K562 (cell line): ENCODE data around the gene CARM1. TPM values are rescaled to one million over a fixed set of nuclear protein-coding genes. Genes with fewer than 3 reads are reported as not detected.
A peak's percentile ranks its signal among the peaks of the same experiment; 100 is the strongest.

ENCODE experiments used
- BDP1 ChIP-seq: IDR thresholded peaks from 3 replicates; pipeline ENCODE4 v1.6.1; 2011; ENCODE audit not compliant: insufficient read length, insufficient read depth
- CHAMP1 ChIP-seq: fragments of 450-650 bp; IDR thresholded peaks from 2 replicates; pipeline ENCODE4 v1.6.1; 2016; ENCODE audit warnings: mild to moderate bottlenecking
- CHD1 ChIP-seq: fragments of 200-600 bp; sonication (generic); IDR thresholded peaks from one replicate; pipeline ENCODE4 v1.6.1; 2012; ENCODE audit warnings: mild to moderate bottlenecking, moderate library complexity, low read length, inconsistent platforms
- IFI16 ChIP-seq: fragments of 250-450 bp; sonication (Bioruptor Pico); IDR thresholded peaks from 2 replicates; pipeline ENCODE4 v2.1.2; 2022; ENCODE audit warnings: mild to moderate bottlenecking, inconsistent platforms
- MTA3 ChIP-seq: fragments of 450-650 bp; formaldehyde crosslinking; IDR thresholded peaks from 2 replicates; pipeline ENCODE4 v1.6.1; 2017; ENCODE audit warnings: mild to moderate bottlenecking, borderline replicate concordance
- POLR2A ChIP-seq: fragments of 450-650 bp; conservative IDR thresholded peaks from 2 replicates; pipeline ENCODE4 v1.6.1; 2016
- RBBP5 ChIP-seq: fragments of 200-600 bp; sonication (generic); IDR thresholded peaks from 2 replicates; pipeline ENCODE4 v1.6.1; 2012; ENCODE audit warnings: borderline replicate concordance, mild to moderate bottlenecking, low read length, control low read depth, inconsistent platforms; ENCODE audit not compliant: insufficient read depth, poor library complexity, severe bottlenecking
- RREB1 ChIP-seq: fragments of 250-450 bp; sonication (Bioruptor Pico); IDR thresholded peaks from 2 replicates; pipeline ENCODE4 v1.4.0; 2020
- RUNX1 ChIP-seq: sonication (generic); IDR thresholded peaks from 2 replicates; pipeline ENCODE4 v1.6.1; 2016; ENCODE audit warnings: antibody characterized with exemption, low read depth
- SETDB1 ChIP-seq: IDR thresholded peaks from one replicate; pipeline ENCODE4 v1.6.1; 2012; ENCODE audit warnings: low read length, control low read depth, inconsistent platforms
- TEAD1 ChIP-seq, 2 experiments: fragments of 450-650 bp in 1 of 2; sonication (generic) in 1 of 2; formaldehyde crosslinking; IDR thresholded peaks; 2 replicates each; pipeline versions ENCODE4 v1.4.0 to v1.8.0; 2020 to 2022; ENCODE audit warnings: mild to moderate bottlenecking in 2 of 2, missing genetic modification reagents in 1 of 2
- TOE1 ChIP-seq, 2 experiments: fragments of 450-650 bp in 1 of 2; sonication (generic) in 1 of 2; formaldehyde crosslinking in 1 of 2; IDR thresholded peaks; 2 replicates each; pipeline versions ENCODE4 v1.7.1 to v1.8.0; 2016 to 2022; ENCODE audit warnings: borderline replicate concordance in 2 of 2, mild to moderate bottlenecking in 2 of 2, antibody characterized with exemption in 1 of 2, inconsistent platforms in 1 of 2, low read depth in 1 of 2, missing genetic modification reagents in 1 of 2, moderate library complexity in 1 of 2
- USF1 ChIP-seq: sonication (generic); formaldehyde crosslinking; IDR thresholded peaks from 2 replicates; pipeline ENCODE4 v1.9.0; 2022; ENCODE audit warnings: mild to moderate bottlenecking, missing genetic modification reagents
- ZNF121 ChIP-seq: sonication (generic); formaldehyde crosslinking; conservative IDR thresholded peaks from 2 replicates; pipeline ENCODE4 v1.8.0; 2022; ENCODE audit warnings: missing genetic modification reagents
- ZNF253 ChIP-seq: fragments of 250-450 bp; sonication (Bioruptor Pico); conservative IDR thresholded peaks from 2 replicates; pipeline ENCODE4 v1.6.1; 2021; ENCODE audit warnings: mild to moderate bottlenecking
- ZNF354B ChIP-seq: fragments of 250-450 bp; sonication (Bioruptor Pico); IDR thresholded peaks from 2 replicates; pipeline ENCODE4 v1.4.0; 2020
- ZNF583 ChIP-seq: fragments of 250-450 bp; sonication (Bioruptor Pico); IDR thresholded peaks from 2 replicates; pipeline ENCODE4 v1.4.0; 2020
- ZNF586 ChIP-seq: fragments of 450-650 bp; formaldehyde crosslinking; conservative IDR thresholded peaks from 2 replicates; pipeline ENCODE4 v1.4.0; 2020; ENCODE audit warnings: mild to moderate bottlenecking, moderate library complexity
- polyA plus RNA-seq, 8 experiments: library from polyadenylated mRNA; depleted of rRNA in 4 of 8; stranded (reverse) in 5 of 8; unstranded in 3 of 8; fragments of >200 nt; fragmentation: Nextera tagmentation in 2 of 8; fragmentation: Illumina TruSeq in 1 of 8; extraction: Ambion mirVana in 2 of 8; extraction: Trizol in 1 of 8; gene quantifications; 2 replicates each; pipeline versions ENCODE4 v1.2.1 to v1.2.3, GENCODE V29; 2011 to 2014; ENCODE audit warnings: inconsistent platforms in 1 of 8, missing spikeins in 1 of 8
- total RNA-seq, 7 experiments: library from RNA; depleted of rRNA in 6 of 7; stranded (reverse); fragments of >200 nt in 6 of 7; fragmentation: Illumina TruSeq in 2 of 7; extraction: Trizol in 2 of 7; gene quantifications; 2 replicates each; pipeline versions ENCODE4 v1.2.1 to v1.2.3, GENCODE V29; 2011 to 2021; ENCODE audit warnings: low replicate concordance in 1 of 7

Gene CARM1
- total and polyA plus RNA-seq, 9 of the 15 experiments (the other 6 are each of a cell fraction or from before 2014, with no cell fraction given) = 0.36 to 86.0 (median 29.7) TPM

GRCh38 chr19:10835089-10835753 lies 36.1 kb upstream of the CARM1 start (continued):
- TF ChIP-seq RREB1 (no peak), RBBP5 (no peak), ZNF354B (CRISPR knock-in tag) (no peak), IFI16 (no peak), ZNF583 (CRISPR knock-in tag) (0 out of 2 replicates have a peak, but pooled peaks have one; percentile 21), ZNF121 (CRISPR knock-in tag) (no peak), CHAMP1 (no peak), MTA3 (peak; percentile 26; the same call in 1 of the 2 replicates), RUNX1 (0 out of 2 replicates have a peak, but pooled peaks have one; percentile 21), SETDB1 (no peak), USF1 (CRISPR knock-in tag) (peak; percentile 22; the same call in 1 of the 2 replicates), CHD1 (peak; percentile 82), BDP1 (no peak), POLR2A (peak; percentile 57), ZNF253 (CRISPR knock-in tag) (no peak), TOE1 (IDR thresholded peaks at IDR 0.05; ENCODE audit: borderline replicate concordance) (no peak), TOE1 (CRISPR knock-in tag; IDR thresholded peaks at IDR 0.05; ENCODE audit: borderline replicate concordance, low read depth) (0 out of 2 replicates have a peak, but pooled peaks have one; percentile 35), TEAD1 (CRISPR knock-in tag; IDR thresholded peaks at IDR 0.05) (0 out of 4 replicates have a peak, but pooled peaks of 1 of the 2 experiments have one; percentile 44), ZNF586 (CRISPR knock-in tag) (0 out of 2 replicates have a peak, but pooled peaks have one; percentile 34)
